HG02973 (cell line): ENCODE data around the gene FRMD4A.

Experiments
- ATAC-seq: cut with Tn5 transposase; IDR thresholded peaks from one replicate; pipeline ENCODE4 v1.9.1; 2021; ENCODE audit warnings: moderate library complexity; ENCODE audit not compliant: unreplicated experiment

The FRMD4A gene

DNA sequence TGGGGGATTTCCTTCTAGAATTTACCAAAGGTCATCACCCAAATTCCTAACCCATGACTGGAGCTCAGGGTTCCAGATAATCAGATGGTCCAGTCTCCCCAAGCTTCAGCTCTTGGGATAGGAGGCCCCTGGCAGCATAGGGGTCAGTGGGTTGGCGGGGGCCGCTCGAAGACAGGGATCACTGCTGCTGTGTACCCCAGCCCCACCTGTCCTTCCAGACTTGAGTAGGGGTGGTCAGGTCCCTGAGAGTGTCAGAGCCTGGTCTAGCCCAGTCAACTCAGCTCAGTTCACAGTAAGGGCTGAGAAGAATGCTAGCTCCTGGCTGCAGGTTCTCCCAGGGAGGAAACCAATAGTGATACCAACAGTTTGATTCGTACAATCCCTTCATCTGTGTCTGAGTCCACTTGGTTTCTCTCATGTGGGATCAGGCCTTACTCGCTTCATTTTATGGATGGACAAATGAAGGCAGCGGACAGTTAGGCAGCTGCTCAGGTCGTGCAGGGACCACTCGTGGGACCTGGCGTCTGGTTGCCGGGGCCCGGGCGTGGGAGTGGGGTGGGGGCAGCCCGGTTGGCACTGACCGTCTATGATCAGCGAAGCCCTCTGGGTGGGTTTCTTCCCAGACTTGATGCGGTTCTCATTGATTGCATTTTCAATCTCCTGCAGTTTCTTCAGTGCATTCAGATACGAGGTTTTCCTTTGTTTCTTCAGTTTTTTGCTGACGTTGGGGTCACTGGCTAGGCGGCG lies 665.0 kb downstream of the FRMD4A start:
- ATAC-seq: no peak

DNA sequence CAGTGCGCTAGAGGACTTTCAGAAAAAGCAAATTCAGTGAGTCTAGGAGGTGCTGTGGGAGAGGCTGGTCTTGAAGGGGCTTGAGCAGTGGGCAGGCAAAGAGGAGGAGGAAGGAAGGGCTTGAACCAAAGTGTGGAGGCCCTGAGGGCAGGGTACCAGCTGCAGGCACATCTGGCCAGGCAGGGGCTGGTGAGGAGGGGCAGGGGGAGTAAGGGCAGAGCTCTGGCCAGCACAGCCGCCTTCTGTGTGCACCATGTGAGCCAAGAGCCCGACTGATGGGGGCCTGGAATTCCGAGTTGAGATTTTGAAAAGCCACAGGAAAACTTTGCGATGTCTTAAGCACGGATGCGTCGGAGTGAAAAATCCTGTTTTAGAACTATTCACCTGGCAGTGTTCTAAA lies 669.5 kb downstream of the FRMD4A start:
- ATAC-seq: no peak

DNA sequence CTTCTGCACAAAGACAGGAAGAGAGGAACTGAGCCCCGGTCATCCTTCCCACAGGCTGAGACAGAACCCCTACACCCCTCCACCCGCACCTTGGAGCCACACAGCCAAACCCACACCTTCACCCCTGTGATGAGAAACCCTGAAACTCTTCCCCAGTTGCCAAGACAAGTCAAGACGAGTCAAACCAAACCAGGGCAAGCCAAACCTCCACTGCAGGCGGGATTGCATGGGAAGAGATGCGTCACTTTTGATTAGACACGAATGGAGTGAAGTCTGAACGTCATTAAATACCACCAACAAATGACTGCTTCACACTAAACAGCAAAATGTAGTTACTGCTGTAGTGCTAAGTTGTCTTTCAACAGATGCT lies 670.2 kb downstream of the FRMD4A start:
- no peak for ATAC-seq

DNA sequence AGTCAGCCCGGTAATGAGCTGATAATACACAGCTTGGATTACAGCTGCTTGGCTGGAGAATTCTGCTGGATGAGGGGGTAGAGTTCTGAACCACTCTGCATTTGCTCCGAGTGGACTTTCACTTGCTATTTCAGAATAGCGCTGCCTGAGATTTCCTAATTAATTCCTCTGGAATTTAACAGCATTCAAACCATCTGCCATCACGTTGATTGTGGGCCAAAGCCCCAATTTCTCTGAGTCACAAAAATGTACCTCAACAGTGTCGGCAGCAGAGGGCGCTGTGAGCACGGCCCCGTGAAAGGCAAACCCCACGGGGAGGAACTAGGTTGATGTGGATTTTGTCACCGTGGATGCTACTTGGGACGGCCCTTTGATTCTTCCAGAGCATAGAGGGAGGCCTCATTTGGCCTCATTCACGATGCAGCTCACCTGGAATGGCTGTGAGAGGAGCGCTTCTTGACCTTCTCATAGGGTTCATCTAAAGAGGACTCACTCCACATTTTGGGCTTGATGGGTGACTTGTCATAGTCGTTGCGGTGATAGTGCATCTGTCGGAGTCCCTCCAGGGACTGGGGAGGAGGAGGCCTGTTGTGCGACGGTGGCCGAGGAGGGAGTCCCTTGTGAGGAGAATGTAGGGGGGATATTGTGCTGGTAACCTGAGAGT lies 670.7 kb downstream of the FRMD4A start:
- ATAC-seq: no peak

DNA sequence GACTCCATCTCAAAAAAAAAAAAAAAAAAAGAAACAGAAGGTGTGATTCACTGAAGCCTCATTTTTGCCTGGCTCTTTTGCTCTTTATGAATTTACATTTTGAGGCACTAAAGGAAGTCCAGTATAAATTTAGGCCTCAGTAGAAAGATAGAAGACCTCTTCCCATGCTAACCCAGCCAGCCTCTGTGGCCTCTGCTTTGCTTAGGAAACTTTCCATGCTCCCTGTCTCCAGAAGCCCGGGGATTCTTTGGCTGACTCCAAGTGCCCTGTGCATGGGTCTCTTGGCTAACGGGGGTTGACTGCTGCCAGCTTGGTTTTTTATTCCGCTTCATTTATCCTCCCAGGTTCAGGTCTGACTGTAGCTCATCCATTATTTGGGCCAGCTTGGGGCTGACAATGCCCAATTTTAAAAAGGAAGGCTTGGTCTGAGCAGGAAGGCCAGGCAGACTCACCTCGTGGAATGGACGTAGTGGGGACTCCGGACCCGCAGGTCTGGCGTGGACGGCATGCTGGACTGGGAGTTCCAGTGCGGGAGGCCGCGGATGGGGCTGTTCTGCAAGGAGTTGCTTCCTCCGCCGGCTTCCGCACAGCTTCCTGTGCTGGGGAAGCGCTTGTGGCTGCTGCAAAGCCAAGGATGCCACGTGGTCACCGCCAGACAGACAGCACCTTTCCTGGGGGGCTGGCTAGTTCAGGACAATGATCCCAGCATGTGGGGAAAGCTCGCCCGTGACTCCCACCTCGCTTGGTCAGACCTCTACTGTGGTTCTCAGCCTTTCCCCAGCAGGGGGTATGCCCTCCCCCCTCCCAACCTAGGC lies 671.6 kb downstream of the FRMD4A start:
- no peak for ATAC-seq

DNA sequence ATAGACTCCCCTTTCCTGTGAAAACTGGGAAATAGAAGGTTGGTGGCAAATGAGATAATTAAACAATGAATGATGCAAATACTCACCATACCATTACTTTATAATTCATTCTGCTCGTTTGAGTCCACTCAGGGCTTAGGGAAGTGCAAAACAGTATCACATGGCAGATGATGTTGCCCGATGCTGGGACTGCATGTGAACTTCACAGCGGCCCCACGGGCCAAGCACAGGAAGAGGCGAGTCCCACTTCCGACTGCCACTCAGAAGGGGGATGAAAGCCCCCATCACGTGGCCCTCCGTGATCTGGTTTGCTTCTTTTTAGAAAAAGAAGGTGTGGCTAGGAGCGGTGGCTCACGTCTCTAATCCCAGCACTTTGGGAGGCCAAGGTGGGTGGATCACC lies 672.5 kb downstream of the FRMD4A start:
- no peak for ATAC-seq

DNA sequence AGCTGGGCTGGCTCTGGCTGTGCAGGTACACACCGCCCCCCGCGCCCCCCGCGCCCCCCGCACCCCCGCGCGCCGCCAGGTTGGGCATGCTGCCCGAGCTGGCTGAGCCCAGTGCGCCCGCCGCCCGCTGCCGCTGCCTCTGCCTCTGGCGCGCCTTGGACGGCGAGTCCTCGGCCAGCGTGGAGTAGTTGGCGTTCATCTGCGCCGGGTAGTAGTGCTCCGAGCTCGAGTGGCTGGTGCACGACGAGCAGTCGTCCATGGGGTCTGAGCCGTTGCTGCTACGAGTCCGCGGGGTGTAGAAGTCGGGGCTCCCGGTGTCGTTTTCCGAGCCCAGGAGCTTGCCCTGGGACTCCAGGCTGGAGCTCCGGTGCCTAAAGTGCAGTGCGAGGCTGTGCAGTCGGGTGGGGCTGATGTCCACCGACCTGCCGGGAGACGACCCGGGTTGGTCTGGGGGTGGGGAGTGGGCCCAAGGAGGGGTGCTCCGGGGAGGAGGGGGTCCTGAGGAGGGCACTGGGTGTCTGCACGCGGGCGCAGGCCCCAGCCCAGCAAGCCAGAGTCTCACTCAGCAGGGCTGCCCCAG lies 673.5 kb downstream of the FRMD4A start:
- no peak for ATAC-seq

DNA sequence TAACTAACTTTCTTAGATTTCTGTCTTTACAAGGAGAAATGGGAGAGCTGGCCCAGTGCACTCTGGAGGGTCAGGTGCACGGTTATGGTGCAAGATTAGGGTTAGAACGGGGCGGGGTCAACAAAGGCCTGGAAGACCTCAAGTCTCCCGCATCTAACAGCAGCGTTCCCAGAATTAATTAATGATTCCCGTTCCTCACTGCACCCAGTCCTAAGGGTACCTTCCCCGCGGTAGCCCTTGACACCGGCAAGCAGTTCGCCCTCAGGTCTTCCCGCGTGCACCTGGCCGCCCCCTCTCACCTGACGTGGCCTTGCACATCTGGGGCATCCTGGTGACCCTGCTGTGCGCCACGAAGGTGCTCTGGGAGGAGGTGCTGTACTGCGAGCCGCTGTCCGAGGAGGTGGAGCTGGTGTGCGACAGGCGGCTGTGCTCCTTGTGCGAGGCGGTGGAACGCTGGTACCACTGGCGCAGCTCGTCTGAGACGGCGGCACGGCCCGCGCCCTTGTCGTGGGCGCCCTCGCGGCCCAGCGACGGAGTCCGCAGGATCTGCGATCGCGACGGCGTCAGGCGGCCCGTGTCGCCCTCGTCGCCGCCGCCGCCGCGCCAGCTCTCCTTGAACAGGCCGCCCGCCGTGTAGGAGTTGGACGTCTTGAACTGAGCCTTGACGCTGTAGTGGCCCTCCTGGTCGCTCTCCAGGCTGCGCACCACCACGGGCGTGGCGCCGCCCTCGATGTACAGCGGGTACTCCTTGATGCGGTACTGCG lies 674.2 kb downstream of the FRMD4A start:
- no peak for ATAC-seq

DNA sequence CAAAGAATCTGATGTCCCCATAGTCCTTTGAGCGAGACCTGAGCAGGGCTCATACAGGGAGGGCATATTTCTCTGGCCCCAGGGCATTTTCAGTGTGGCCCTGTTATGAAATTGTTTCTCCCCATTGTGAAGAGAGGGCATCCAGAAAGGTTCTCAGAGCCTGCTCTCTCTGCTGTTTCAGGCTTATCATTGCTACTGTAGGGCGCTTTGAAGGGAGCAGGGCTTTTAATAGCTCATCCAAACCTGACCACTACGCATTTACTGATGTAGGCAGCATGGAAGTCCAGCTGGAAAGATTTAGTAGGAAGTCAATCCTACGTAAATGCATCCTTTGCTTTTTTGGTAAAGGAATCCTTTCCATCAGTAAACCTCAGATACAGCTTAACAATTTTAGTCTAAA lies 675.9 kb downstream of the FRMD4A start:
- ATAC-seq: no peak

DNA sequence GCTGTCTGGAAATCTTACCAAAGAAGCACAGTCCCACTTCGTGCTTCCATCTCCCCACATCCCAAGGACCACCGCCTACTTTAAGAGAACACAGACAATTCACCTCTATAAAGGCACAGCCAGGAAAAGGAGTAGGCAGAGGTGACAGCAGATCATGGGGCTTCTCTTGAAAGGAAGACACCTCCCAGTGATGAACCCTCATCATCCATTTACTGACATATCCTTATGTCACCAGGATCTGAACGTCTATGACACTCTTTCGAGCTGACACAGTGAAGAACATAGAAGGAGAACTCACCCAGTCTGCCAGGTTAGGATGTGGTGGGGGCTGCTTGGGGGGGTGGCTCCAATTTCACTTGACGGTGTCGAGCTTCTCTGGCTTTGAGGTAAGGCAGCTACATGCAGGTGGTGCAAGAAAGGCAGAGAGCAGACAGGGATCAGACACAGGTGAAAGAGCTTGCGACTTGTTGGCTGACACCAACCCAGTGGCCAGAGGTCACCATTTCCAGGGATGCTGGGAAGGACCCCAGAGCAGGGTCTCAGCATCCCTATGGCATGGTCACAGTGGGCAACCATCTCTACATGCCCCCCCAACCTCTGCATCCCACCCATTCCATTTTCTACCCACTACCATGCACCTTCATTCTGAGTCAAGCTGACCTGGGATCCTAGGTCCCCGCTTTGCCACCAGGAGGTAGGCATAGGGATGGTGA lies 676.5 kb downstream of the FRMD4A start:
- ATAC-seq: no peak

DNA sequence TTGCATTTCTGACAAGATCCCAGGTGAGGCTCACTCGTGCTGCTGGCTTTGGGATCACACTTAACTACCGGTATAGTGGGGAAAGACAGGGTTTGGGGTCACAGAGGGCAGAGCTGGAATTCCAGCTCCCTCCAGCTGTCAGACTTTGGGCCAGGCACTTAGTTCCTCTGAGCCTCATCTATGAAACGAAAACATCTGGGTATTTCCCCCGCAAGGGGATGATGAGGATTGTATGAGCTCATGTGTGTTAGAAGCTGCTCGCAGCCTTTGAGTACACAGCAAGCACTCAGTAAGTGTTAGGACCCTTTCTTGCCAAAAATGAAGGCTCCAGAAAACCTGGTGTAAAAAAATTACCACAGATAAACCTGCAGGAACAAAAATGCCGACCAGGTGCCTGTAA lies 677.9 kb downstream of the FRMD4A start:
- ATAC-seq: no peak

DNA sequence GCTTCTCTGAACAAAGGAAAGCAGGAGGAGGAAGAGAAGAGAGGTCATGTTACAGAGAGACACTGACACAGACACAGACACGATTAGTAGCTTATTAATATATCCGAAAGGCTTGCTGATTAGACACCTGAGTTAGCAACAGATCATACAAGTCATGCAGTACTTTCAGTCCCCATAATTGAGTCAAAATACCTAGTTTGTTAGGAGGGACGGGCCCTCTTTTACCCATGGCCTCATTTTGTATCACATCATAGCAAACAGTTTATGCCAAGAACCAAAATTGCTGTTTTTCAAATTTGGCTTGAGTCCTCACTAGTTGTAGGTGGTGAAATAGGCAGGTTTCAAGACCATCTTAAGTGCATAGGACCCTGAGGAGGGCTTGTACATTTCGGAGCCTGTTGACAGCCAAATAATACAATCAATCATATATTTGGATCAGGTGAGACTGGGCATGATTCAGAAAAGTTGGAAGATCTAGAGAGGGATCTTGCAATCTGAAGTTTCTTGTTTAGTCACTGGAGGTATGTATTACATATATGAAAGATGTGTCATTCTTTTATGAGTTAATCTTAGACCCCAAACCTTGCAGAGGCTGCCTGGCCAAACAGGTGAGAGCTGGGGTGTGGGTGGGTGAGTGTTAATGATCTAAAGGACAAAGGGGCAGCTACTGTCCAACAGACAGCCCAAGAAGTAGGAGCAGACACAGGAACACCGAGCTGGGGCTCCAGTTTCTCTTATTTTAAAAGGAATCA lies 678.6 kb downstream of the FRMD4A start:
- no peak for ATAC-seq

DNA sequence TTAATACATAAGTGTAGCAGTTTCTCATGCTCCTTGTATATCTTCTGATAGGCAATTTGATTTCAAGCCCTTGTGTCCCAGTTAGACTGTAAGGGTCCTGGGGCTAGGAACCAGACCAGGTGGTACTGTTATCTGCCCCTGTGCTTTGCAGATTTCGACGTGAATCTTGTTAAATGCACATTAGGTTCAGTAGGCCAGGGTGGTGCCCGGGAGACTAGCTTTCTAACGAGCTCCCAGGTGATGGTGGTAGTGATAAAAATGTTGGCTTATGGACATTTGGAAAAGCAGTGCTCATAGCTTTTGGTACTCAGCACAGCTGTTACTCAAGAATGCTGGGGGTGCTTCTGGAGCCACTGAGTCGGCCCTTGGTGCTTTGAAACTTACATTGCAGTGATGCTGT lies 679.8 kb downstream of the FRMD4A start:
- no peak for ATAC-seq

DNA sequence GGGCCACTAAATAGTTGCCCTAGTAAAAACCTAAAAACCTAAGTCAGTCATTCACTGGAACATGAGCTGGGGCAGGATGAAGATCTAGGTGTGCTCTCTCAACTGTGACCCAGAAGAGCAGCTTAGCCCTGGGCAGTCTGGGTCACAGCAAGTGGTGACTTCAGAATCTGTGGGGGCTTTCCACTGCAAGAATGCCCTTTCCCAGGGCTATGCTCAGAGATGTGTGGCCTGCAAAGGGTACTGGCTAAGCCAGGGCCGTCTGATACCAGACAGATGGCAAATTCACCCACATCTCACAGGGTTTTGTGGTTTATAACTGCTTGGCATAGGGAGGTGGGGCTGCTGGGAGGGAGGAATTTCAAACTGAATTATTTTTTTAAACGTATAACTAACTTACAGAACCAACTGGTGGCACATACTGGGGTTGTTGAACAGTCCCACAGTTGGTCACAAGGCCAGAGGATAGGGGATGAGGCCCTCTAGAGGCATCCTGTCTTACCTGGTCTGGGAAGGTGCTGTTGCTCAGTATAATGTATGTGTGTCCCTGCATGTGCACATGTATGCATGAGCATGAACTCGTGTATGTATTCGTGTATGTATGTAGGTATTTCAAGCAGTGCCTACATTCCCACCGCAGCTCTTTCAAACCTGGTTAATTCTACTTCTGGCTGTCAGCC lies 680.7 kb downstream of the FRMD4A start:
- ATAC-seq: no peak

DNA sequence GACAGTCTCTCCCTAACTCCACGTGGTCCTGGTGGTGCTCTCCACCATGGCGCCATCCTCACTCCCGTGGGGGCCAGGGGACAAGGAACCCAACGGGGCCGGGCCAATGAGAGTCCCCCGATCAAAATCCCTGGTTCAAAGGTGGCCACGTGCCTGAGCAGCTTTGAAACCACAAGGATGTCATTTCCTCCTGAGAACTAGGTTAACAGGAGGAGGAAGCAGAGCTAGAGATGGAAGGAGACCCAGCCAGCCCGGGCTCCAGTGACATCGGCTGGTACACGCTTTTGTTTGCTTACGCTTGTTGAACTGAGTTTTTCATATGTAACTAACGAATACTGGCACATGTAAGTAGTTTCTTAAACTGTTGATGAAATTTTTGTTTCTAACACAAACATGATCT lies 682.3 kb downstream of the FRMD4A start:
- no peak for ATAC-seq

DNA sequence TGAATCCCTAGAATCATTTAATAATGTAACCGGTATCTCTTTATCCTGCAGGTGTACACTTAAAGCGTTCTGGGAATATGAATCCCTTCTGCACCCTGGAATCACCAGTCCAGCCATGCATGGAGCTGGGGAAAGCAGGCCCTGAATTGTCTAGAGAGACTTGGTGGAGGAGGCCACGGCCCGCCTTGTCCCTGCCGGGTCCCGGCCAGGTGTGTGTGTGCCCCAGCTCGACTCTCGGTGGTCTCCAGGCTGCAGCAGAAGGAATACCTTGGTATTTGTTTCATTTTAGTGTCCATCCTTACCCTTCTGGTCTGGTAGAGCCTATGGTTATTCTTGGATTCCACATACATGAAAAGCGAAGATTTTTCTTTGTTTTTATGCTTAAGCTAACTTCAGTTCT lies 685.9 kb downstream of the FRMD4A start:
- no peak for ATAC-seq

DNA sequence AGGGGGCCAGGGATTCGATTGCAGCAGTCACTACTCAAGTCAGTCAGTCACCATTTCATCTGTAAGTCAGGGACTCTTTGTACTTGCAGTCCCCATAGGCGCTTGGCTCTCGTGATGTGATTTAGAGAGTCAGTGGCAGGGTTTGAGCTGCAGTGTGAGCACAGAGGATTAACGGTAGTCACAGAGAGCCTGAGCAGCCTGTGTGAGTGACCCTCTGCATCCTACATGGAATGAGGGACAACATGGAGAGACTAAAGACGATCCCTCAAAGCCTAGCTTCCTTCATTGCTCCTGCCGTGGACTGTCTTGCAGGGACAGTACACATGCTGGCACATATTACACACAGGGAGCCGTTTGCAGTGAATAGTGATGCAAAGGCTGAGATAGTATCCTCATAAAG lies 687.7 kb downstream of the FRMD4A start:
- no peak for ATAC-seq

DNA sequence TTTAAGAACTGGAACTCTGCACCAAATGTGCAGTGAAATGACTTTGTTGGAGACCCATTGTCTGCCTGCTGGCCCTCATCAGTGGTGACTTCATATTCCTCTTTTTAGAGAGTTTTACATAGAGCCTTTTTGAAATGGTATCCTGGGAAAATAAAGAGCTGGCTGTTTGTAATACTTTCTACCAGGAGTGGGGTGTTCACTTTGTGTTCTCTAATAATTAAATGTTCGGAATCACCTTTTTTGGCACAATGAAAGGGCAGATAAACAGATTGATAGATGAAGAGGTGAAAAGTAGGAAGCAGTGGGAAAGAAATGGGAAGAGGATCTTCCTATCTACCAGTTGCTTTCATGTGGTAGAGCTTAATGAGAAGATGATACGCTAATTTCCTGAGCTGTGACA lies 688.4 kb downstream of the FRMD4A start:
- ATAC-seq: no peak

DNA sequence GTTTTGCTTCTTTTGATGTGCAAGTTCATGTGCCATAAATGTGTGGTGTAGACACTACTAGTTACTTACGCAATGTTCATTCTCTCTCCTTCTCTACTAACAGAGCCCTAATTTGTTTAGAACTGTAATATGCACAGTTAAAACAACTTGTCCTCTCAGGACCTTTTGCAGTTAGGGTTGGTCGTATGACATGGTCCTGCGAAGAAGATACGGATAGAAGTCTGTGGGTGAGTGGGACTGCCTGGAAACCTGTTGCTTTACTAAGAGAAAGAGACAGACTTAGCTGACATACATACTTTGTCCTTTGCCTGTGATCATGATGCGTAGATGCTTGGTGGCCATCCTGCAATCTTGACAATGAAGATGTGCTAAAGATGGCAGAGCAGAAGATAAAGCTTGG lies 692.8 kb downstream of the FRMD4A start:
- ATAC-seq: no peak
